Ectodermal cell (in vitro differentiated cells): ENCODE measurements around the gene TLE3.
A peak's percentile ranks its signal among the peaks of the same experiment; 100 is the strongest.

Experiments
- H3K27ac ChIP-seq: 2 replicates; pipeline ENCODE4 v1.7.0; 2013; ENCODE audit warnings: mild to moderate bottlenecking, low read depth, low read length; ENCODE audit not compliant: insufficient read depth, poor library complexity, severe bottlenecking
- H3K27me3 ChIP-seq: 2 replicates; pipeline ENCODE4 v1.7.0; 2013; ENCODE audit warnings: mild to moderate bottlenecking, low read length; ENCODE audit not compliant: insufficient read depth, control insufficient read depth, poor library complexity, severe bottlenecking
- H3K36me3 ChIP-seq: one replicate; pipeline ENCODE4 v1.7.0; 2013; ENCODE audit warnings: low read length; ENCODE audit not compliant: control insufficient read depth, insufficient read depth
- H3K4me1 ChIP-seq: one replicate; pipeline ENCODE4 v1.7.0; 2013; ENCODE audit warnings: low read length; ENCODE audit not compliant: control insufficient read depth, insufficient read depth
- H3K4me3 ChIP-seq: 2 replicates; pipeline ENCODE4 v1.7.0; 2013; ENCODE audit warnings: low read depth, low read length, control low read depth; ENCODE audit not compliant: insufficient read depth
- H3K9me3 ChIP-seq: 2 replicates; pipeline ENCODE4 v1.7.0; 2013; ENCODE audit warnings: mild to moderate bottlenecking, low read length, moderate library complexity; ENCODE audit not compliant: control insufficient read depth
- WGBS, 2 experiments: methylation state at CpG; one replicate each; pipeline ENCODE4 v1.1.7; 2013; ENCODE audit warnings: missing lambda C conversion rate in 2 of 2; 5-methylcytosine and 5-hydroxymethylcytosine counted together

TLE3 gene

GRCh38 chr15:70055601-70056051 is 42.1 kb downstream of the TLE3 start:
- 83 to 88% methylated on average over 9 of the region's 9 CpGs for WGBS, 2 experiments
- H3K4me3 ChIP-seq, result no peak overlapping the region
- no peaks in the 10 kb centered on the region for H3K27me3 ChIP-seq
- peaks cover 64% of the 10 kb centered on the region for H3K36me3 ChIP-seq
- peaks cover under 1% of the 10 kb centered on the region for H3K4me1 ChIP-seq
- H3K9me3 ChIP-seq, result no peaks in the 10 kb centered on the region
- H3K27ac ChIP-seq, result peak overlapping the region; percentile 23

GRCh38 chr15:70054884-70055387 is 42.8 kb downstream of the TLE3 start:
- Histone ChIP-seq H3K4me1 (peaks cover 8% of the 10 kb centered on the region), H3K4me3 (no peak overlapping the region), H3K27ac (no peak overlapping the region), H3K36me3 (peaks cover 57% of the 10 kb centered on the region), H3K9me3 (no peaks in the 10 kb centered on the region), H3K27me3 (no peaks in the 10 kb centered on the region)
- WGBS, 2 experiments, result 91 to 94% methylated on average over 18 of the region's 18 CpGs

DNA sequence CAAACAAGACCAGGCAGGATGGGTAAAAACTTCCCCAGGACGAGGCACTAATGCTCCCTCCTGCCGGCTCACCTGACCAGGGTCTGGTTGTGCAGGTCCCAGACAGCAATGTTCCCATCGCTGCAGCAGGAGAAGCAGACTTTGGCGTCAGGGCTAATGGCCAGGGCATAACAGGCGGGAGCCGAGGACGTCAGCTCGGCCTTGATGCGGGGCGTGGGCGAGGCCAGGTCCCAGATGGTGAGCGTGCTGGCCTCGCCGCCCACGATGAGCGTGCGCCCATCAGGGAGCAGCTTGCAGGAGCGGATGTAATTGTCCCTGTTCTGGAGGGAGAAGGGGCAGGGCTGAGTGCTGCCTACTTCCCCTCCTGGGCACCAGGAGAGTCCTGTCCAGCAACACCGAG is 43.4 kb downstream of the TLE3 start:
- no peak overlapping the region for H3K27ac ChIP-seq
- peaks cover 51% of the 10 kb centered on the region for H3K36me3 ChIP-seq
- WGBS, 2 experiments, result 92 to 95% methylated on average over 19 of the region's 19 CpGs

DNA sequence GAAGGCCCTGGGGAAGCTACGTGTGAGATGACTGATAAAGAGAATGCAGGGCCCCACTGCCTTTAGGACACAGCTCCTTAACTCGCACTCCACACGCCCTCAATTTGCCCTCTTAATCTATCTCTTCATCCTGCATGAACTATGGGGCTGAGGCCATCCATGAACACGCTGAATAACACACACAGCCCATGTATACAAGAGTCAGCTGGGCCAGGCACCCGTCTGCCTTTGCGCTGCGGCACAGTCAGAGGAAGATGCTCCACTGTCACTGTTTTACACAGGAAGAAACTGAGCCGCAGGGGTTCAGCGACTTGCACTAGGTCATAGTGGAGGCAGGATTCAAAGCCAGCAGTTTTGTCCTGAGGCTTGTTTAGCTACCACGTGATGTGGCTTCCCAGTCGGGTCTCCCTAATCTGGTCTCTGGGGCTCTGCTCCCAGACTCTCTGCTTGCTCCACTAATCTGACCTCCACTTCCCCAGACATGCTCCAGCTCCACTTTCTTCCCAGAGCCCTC is 43.9 kb downstream of the TLE3 start:
- H3K27ac ChIP-seq, result no peak overlapping the region
- no peaks in the 10 kb centered on the region for H3K9me3 ChIP-seq
- peaks cover 45% of the 10 kb centered on the region for H3K36me3 ChIP-seq
- H3K4me1 ChIP-seq, result peaks cover 10% of the 10 kb centered on the region
- 88% methylated on average over 11 of the region's 11 CpGs for WGBS, 2 experiments
- H3K27me3 ChIP-seq, result no peaks in the 10 kb centered on the region
- H3K4me3 ChIP-seq, result no peak overlapping the region

More for the DNA sequence above, 43.4 kb downstream of the TLE3 start:
- Histone ChIP-seq H3K4me1 (peaks cover 10% of the 10 kb centered on the region), H3K27me3 (no peaks in the 10 kb centered on the region), H3K9me3 (no peaks in the 10 kb centered on the region), H3K4me3 (no peak overlapping the region)

GRCh38 chr15:70053001-70053715 is 44.6 kb downstream of the TLE3 start:
- H3K4me3 ChIP-seq, result no peak overlapping the region
- no peaks in the 10 kb centered on the region for H3K9me3 ChIP-seq
- H3K36me3 ChIP-seq, result peaks cover 39% of the 10 kb centered on the region
- H3K27me3 ChIP-seq, result no peaks in the 10 kb centered on the region
- no peak overlapping the region for H3K27ac ChIP-seq
- 90 to 92% methylated on average over 15 of the region's 15 CpGs for WGBS, 2 experiments
- peaks cover 13% of the 10 kb centered on the region for H3K4me1 ChIP-seq

GRCh38 chr15:70051948-70052633 is 45.6 kb downstream of the TLE3 start:
- 94 to 95% methylated on average over 9 of the region's 9 CpGs for WGBS, 2 experiments

GRCh38 chr15:70050970-70051369 is 46.7 kb downstream of the TLE3 start:
- H3K27me3 ChIP-seq, result no peaks in the 10 kb centered on the region
- H3K36me3 ChIP-seq, result peaks cover 21% of the 10 kb centered on the region
- no peaks in the 10 kb centered on the region for H3K9me3 ChIP-seq
- peaks cover 20% of the 10 kb centered on the region for H3K4me1 ChIP-seq
- whole genome bisulfite sequencing, 2 experiments, result 95 to 97% methylated on average over 7 of the region's 7 CpGs
- H3K4me3 ChIP-seq, result no peak overlapping the region
- no peak overlapping the region for H3K27ac ChIP-seq

More at GRCh38 chr15:70051948-70052633, 45.6 kb downstream of the TLE3 start:
- no peaks in the 10 kb centered on the region for H3K27me3 ChIP-seq
- peaks cover 29% of the 10 kb centered on the region for H3K36me3 ChIP-seq
- peaks cover 20% of the 10 kb centered on the region for H3K4me1 ChIP-seq
- no peaks in the 10 kb centered on the region for H3K9me3 ChIP-seq
- H3K27ac ChIP-seq, result no peak overlapping the region
- no peak overlapping the region for H3K4me3 ChIP-seq

- Histone ChIP-seq H3K27ac (no peak overlapping the region), H3K4me3 (no peak overlapping the region), H3K36me3 (peaks cover 21% of the 10 kb centered on the region), H3K4me1 (peaks cover 20% of the 10 kb centered on the region), H3K9me3 (no peaks in the 10 kb centered on the region), H3K27me3 (no peaks in the 10 kb centered on the region)
- 93 to 95% methylated on average over 9 of the region's 9 CpGs for WGBS, 2 experiments
Observed at GRCh38 chr15:70050441-70050840, 47.3 kb downstream of the TLE3 start.

DNA sequence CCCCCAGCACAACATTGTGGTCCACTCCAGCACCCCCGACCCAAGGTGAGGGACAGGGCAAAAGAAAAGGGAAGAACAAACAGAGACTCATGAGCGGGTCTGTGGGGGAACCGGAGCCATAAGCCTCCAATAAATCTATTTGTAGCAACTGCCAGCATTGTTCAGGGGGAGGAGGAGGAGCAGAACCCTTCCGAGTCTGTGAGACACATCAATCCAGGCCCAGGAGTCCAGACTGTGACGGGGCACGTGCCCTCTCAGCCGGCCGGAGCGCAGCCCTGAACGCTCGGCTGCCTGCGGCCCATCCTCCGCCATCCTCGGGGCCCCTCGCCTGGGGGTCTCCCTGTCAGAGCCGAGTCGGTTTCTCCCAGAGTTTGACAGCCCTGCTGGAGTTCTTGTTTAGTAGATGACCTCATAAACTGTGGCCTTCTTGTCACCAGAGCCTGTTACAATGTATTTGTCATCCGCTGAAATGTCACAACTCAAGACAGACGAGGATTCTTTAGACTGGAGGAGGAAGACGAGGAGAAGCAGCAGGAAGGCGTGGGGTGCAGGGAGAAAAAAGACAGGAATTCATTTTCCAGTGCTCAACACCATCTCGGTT is 47.9 kb downstream of the TLE3 start:
- Histone ChIP-seq H3K36me3 (peaks cover 21% of the 10 kb centered on the region), H3K9me3 (no peaks in the 10 kb centered on the region), H3K27ac (no peak overlapping the region), H3K4me1 (peaks cover 20% of the 10 kb centered on the region), H3K4me3 (no peak overlapping the region), H3K27me3 (no peaks in the 10 kb centered on the region)
- WGBS, 2 experiments, result 83 to 84% methylated on average over 22 of the region's 22 CpGs
